Measurements from ENCODE around the gene NRAP.

Gene NRAP, protein sequence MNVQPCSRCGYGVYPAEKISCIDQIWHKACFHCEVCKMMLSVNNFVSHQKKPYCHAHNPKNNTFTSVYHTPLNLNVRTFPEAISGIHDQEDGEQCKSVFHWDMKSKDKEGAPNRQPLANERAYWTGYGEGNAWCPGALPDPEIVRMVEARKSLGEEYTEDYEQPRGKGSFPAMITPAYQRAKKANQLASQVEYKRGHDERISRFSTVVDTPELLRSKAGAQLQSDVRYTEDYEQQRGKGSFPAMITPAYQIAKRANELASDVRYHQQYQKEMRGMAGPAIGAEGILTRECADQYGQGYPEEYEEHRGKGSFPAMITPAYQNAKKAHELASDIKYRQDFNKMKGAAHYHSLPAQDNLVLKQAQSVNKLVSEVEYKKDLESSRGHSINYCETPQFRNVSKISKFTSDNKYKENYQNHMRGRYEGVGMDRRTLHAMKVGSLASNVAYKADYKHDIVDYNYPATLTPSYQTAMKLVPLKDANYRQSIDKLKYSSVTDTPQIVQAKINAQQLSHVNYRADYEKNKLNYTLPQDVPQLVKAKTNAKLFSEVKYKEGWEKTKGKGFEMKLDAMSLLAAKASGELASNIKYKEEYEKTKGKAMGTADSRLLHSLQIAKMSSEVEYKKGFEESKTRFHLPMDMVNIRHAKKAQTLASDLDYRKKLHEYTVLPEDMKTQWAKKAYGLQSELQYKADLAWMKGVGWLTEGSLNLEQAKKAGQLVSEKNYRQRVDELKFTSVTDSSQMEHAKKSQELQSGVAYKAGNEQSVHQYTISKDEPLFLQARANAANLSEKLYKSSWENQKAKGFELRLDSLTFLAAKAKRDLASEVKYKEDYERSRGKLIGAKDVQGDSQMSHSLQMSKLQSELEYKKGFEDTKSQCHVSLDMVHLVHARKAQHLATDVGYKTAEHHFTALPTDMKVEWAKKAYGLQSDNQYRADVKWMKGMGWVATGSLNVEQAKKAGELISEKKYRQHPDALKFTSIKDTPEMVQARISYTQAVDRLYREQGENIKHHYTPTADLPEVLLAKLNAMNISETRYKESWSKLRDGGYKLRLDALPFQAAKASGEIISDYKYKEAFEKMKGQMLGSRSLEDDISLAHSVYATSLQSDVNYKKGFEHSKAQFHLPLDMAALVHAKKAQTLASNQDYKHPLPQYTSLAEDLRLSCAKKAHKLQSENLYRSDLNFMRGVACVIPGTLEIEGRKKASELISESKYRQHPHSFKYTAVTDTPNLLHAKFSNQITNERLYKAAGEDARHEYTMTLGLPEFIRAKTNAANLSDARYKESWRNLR (N-terminal part only)

GRCh38 chr10:113663908-113664307 lies at the start of gene NRAP:
Gene NRAP (minus strand): TSS chr10:113664041. CDS start chr10:113663882, 159 bp downstream.
- Histone ChIP-seq H3K27me3 (ENCODE audit: control insufficient read depth in 1 of 2, insufficient read depth in 2 of 2, low read length in 2 of 2) (no peaks in the 10 kb centered on the region), H3K36me3 (ENCODE audit: insufficient read depth, low read length) (no peaks in the 10 kb centered on the region), H3K4me3 (ENCODE audit: low read depth in 1 of 2, low read length in 2 of 2) (no peak within 1 kb of the TSS), H3K27ac (ENCODE audit: low read depth, low read length) (no peak within 1 kb of the TSS), H3K9ac (ENCODE audit: low read length) (no peak within 1 kb of the TSS), H3K4me1 (ENCODE audit: insufficient read depth, low read length) (no peaks in the 10 kb centered on the region), H3K9me3 (ENCODE audit: low read length) (no peaks in the 10 kb centered on the region)

GRCh38 chr10:113713640-113713982 lies 49.8 kb upstream of the NRAP start:
- peaks cover 29% of the 10 kb centered on the region for H3K4me1 ChIP-seq (ENCODE audit: insufficient read depth, low read length)
- no peaks in the 10 kb centered on the region for H3K27me3 ChIP-seq (ENCODE audit: control insufficient read depth in 1 of 2, insufficient read depth in 2 of 2, low read length in 2 of 2)
- no peak overlapping the region for H3K27ac ChIP-seq (ENCODE audit: low read depth, low read length)
- no peaks in the 10 kb centered on the region for H3K36me3 ChIP-seq (ENCODE audit: insufficient read depth, low read length)
- no peaks in the 10 kb centered on the region for H3K9me3 ChIP-seq (ENCODE audit: low read length)
- H3K9ac ChIP-seq (ENCODE audit: low read length) = no peak overlapping the region
- no peak overlapping the region for H3K4me3 ChIP-seq (ENCODE audit: low read depth in 1 of 2, low read length in 2 of 2)

DNA sequence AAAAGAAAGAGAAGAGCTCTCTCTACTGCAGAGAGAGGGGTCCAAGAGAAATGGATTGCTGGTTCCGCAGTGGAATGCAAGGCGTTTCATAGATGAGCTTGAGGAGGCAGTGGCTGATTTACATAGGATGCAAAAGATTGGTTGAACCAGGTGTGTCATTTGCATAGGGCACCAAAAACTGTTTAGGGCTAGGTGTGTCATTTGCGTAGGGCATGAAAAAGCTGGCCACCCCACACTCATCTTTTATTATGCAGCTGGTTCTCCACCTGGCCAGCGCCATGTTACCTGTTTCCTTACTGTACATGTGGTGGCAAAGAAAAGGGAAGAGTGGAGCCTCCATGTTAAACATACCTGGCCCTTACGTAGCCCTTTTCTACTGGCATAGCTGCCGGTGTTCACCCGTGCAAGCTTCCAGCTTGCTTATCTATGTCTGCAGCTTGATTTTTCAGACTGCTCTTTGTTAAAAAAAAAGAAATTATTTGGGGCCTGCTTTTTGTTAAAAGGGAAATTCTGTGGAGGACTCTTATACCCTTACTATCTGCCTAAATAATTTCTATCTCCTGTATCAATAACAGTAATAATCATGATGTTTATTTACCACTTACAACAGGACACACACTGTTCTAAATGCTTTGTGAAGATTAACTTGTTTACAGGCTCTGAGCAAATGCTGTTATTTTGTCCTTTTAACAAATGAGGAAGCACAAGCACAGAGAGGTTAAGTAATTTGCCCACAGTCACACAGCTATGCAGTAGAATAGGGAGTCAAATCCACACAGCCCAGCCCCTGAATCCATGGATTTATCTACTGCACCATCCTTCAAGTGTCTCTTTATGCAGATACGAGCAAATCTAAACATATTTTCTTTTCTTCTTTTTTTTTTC lies 49.2 kb upstream of the NRAP start:
- Histone ChIP-seq H3K27ac (ENCODE audit: low read depth, low read length) (no peak overlapping the region), H3K27me3 (ENCODE audit: control insufficient read depth in 1 of 2, insufficient read depth in 2 of 2, low read length in 2 of 2) (no peaks in the 10 kb centered on the region), H3K36me3 (ENCODE audit: insufficient read depth, low read length) (no peaks in the 10 kb centered on the region), H3K9ac (ENCODE audit: low read length) (no peak overlapping the region), H3K4me1 (ENCODE audit: insufficient read depth, low read length) (peaks cover 34% of the 10 kb centered on the region), H3K9me3 (ENCODE audit: low read length) (no peaks in the 10 kb centered on the region), H3K4me3 (ENCODE audit: low read depth in 1 of 2, low read length in 2 of 2) (no peak overlapping the region)

DNA sequence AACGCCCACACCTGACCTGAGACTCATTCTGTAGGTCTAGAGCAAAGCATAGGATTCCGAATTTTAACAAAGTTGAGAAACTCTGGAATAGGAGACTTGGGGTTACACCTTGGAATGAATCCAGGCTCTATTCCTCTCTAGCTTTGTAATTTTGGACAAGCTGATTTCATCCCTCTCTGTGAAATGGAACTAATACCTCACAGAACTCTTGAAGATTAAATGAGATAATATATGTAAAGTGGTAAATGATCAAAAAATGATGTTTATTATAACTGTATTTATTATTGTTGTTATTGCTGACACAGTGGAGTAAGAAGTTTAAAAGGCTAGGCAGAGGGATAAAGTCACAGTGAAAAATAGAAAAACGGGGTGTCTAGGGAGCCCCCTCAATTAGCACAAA lies 48.2 kb upstream of the NRAP start:
- H3K27ac ChIP-seq (ENCODE audit: low read depth, low read length) = no peak overlapping the region
- H3K9ac ChIP-seq (ENCODE audit: low read length) = no peak overlapping the region

GRCh38 chr10:113711142-113711541 lies 47.3 kb upstream of the NRAP start:
- Histone ChIP-seq H3K36me3 (ENCODE audit: insufficient read depth, low read length) (no peaks in the 10 kb centered on the region), H3K9ac (ENCODE audit: low read length) (no peak overlapping the region), H3K4me1 (ENCODE audit: insufficient read depth, low read length) (peaks cover 42% of the 10 kb centered on the region), H3K27ac (ENCODE audit: low read depth, low read length) (no peak overlapping the region), H3K4me3 (ENCODE audit: low read depth in 1 of 2, low read length in 2 of 2) (no peak overlapping the region), H3K9me3 (ENCODE audit: low read length) (no peaks in the 10 kb centered on the region), H3K27me3 (ENCODE audit: control insufficient read depth in 1 of 2, insufficient read depth in 2 of 2, low read length in 2 of 2) (no peaks in the 10 kb centered on the region)

More for the DNA sequence above, 48.2 kb upstream of the NRAP start:
- Histone ChIP-seq H3K27me3 (ENCODE audit: control insufficient read depth in 1 of 2, insufficient read depth in 2 of 2, low read length in 2 of 2) (no peaks in the 10 kb centered on the region), H3K36me3 (ENCODE audit: insufficient read depth, low read length) (no peaks in the 10 kb centered on the region), H3K4me1 (ENCODE audit: insufficient read depth, low read length) (peaks cover 34% of the 10 kb centered on the region), H3K9me3 (ENCODE audit: low read length) (no peaks in the 10 kb centered on the region), H3K4me3 (ENCODE audit: low read depth in 1 of 2, low read length in 2 of 2) (no peak overlapping the region)

DNA sequence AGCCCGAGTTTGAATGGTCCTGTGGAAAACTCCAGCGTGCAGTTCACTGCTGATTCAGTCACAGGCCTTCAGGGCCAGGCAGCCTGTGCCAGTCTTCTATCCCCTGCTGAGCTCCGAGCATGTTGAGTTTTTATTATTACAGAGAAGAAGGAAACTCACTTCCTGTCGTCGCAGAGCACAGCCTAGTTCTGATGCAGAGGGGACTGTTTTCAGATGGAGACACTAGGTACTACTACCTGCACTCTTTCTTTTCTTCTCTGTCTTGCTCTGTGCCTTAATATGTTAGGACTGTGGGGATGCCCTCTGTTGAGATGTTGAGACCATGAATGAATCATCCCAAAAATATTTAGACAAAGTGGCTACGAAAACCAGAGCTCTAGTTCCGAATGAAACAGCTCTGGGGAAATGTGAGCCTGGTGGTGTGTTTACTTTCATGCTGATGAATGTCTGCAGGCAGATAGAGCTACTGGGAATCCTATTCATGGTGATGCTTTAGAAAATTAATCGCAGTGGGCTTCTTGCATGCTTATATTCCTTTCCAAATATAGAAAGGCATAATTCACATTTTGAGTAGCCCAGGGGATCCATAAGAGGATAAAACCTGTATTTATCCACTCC lies 45.5 kb upstream of the NRAP start:
- no peaks in the 10 kb centered on the region for H3K9me3 ChIP-seq (ENCODE audit: low read length)
- no peak overlapping the region for H3K9ac ChIP-seq (ENCODE audit: low read length)
- H3K4me1 ChIP-seq (ENCODE audit: insufficient read depth, low read length) = peaks cover 52% of the 10 kb centered on the region
- H3K36me3 ChIP-seq (ENCODE audit: insufficient read depth, low read length) = no peaks in the 10 kb centered on the region
- peak overlapping the region in 1 of 2 donors; percentile 19 for H3K4me3 ChIP-seq (ENCODE audit: low read depth in 1 of 2, low read length in 2 of 2)
- H3K27me3 ChIP-seq (ENCODE audit: control insufficient read depth in 1 of 2, insufficient read depth in 2 of 2, low read length in 2 of 2) = no peaks in the 10 kb centered on the region
- H3K27ac ChIP-seq (ENCODE audit: low read depth, low read length) = peak overlapping the region; percentile 53

GRCh38 chr10:113708640-113709039 lies 44.8 kb upstream of the NRAP start:
- H3K9ac ChIP-seq (ENCODE audit: low read length) = no peak overlapping the region
- no peaks in the 10 kb centered on the region for H3K9me3 ChIP-seq (ENCODE audit: low read length)
- H3K4me3 ChIP-seq (ENCODE audit: low read depth in 1 of 2, low read length in 2 of 2) = no peak overlapping the region
- H3K36me3 ChIP-seq (ENCODE audit: insufficient read depth, low read length) = no peaks in the 10 kb centered on the region
- H3K4me1 ChIP-seq (ENCODE audit: insufficient read depth, low read length) = peaks cover 52% of the 10 kb centered on the region
- H3K27ac ChIP-seq (ENCODE audit: low read depth, low read length) = no peak overlapping the region
- H3K27me3 ChIP-seq (ENCODE audit: control insufficient read depth in 1 of 2, insufficient read depth in 2 of 2, low read length in 2 of 2) = no peaks in the 10 kb centered on the region

DNA sequence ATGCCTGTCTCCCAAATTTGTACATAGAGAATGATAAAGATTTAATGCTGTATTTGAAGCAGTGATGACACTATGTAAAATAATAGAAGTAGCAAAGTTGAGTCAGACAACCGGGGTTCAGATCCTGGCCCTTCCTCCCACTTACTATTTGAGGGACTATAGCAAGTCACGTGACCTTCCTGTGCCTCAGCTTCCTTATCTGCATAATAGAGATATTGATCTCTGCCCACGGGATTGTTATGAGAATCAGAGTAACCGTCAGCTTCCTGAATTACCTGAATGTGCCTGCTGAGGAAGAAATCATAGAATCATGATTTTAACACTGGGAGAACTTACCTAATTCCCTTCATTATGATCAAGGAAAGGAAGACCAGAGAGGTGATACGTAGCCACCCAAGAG lies 42.8 kb upstream of the NRAP start:
- H3K9ac ChIP-seq (ENCODE audit: low read length) = no peak overlapping the region
- no peak overlapping the region for H3K4me3 ChIP-seq (ENCODE audit: low read depth in 1 of 2, low read length in 2 of 2)
- H3K4me1 ChIP-seq (ENCODE audit: insufficient read depth, low read length) = peaks cover 52% of the 10 kb centered on the region
- H3K36me3 ChIP-seq (ENCODE audit: insufficient read depth, low read length) = no peaks in the 10 kb centered on the region
- H3K9me3 ChIP-seq (ENCODE audit: low read length) = no peaks in the 10 kb centered on the region
- no peak overlapping the region for H3K27ac ChIP-seq (ENCODE audit: low read depth, low read length)
- H3K27me3 ChIP-seq (ENCODE audit: control insufficient read depth in 1 of 2, insufficient read depth in 2 of 2, low read length in 2 of 2) = no peaks in the 10 kb centered on the region

DNA sequence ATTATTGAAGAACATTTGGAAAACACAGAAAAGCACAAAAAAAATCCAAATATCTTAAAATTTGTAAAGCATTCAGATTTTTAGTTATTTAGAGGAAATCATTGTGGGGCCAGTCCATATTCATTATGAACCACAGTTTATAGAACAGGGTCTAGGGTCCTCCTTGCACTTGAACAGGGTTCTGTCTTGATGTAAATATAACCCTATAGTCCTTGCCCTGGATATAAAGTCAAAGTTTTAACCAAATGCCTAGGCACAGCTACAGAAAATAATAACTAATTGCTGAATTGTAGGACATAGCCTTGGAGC lies 41.5 kb upstream of the NRAP start:
- Histone ChIP-seq H3K27ac (ENCODE audit: low read depth, low read length) (no peak overlapping the region), H3K36me3 (ENCODE audit: insufficient read depth, low read length) (no peaks in the 10 kb centered on the region), H3K9ac (ENCODE audit: low read length) (no peak overlapping the region), H3K9me3 (ENCODE audit: low read length) (no peaks in the 10 kb centered on the region), H3K4me1 (ENCODE audit: insufficient read depth, low read length) (peaks cover 38% of the 10 kb centered on the region), H3K27me3 (ENCODE audit: control insufficient read depth in 1 of 2, insufficient read depth in 2 of 2, low read length in 2 of 2) (no peaks in the 10 kb centered on the region), H3K4me3 (ENCODE audit: low read depth in 1 of 2, low read length in 2 of 2) (no peak overlapping the region)

DNA sequence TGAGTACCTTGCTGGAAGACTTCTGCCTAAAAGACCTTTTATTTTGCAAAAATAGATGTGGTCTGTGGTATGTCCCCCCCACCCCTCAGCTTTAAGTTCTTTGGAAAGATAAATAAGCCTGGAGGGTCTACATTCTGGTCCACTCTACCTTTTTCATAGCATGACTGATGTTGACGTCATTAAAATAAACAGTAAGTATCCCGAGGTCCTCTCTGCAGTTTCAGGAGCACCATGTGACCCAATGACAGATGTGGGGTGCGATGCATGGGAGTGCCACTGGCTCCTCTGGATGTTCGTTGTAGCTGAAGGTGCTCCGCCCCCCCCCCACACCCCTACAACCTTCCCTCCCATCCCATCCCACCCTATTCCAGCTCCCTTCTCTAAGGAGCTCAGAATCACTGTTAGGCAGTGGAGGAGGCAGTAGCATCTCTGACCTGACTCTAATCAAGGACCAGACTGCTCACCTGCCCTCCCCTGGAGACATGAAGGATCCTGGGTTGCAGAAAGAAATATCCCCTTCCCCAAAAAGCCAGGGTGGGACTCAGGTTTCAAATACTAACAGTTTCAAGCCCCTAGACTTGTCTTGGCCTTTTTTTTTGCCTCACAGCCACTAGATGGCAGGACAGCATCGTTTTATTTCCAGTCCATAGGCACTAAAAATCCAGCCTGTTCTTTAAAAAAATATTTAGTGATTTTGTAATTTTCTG lies 40.9 kb upstream of the NRAP start:
- no peaks in the 10 kb centered on the region for H3K36me3 ChIP-seq (ENCODE audit: insufficient read depth, low read length)
- no peaks in the 10 kb centered on the region for H3K27me3 ChIP-seq (ENCODE audit: control insufficient read depth in 1 of 2, insufficient read depth in 2 of 2, low read length in 2 of 2)
- peaks cover 33% of the 10 kb centered on the region for H3K4me1 ChIP-seq (ENCODE audit: insufficient read depth, low read length)

More for the DNA sequence above, 40.9 kb upstream of the NRAP start:
- Histone ChIP-seq H3K9ac (ENCODE audit: low read length) (no peak overlapping the region), H3K9me3 (ENCODE audit: low read length) (no peaks in the 10 kb centered on the region), H3K27ac (ENCODE audit: low read depth, low read length) (no peak overlapping the region), H3K4me3 (ENCODE audit: low read depth in 1 of 2, low read length in 2 of 2) (no peak overlapping the region)
